ENCODE results near the gene SETD6. TPM values are rescaled to one million over a fixed set of nuclear protein-coding genes. Genes with fewer than 3 reads are reported as not detected.
"Not testable (repeated sequence)": the region's sequence is repeated elsewhere in the genome, so short reads cannot be mapped to it uniquely, and the experiment has no call there.

Gene SETD6
- total RNA-seq, 2 experiments from 2014 or later = 12.6 to 17.8 TPM

DNA sequence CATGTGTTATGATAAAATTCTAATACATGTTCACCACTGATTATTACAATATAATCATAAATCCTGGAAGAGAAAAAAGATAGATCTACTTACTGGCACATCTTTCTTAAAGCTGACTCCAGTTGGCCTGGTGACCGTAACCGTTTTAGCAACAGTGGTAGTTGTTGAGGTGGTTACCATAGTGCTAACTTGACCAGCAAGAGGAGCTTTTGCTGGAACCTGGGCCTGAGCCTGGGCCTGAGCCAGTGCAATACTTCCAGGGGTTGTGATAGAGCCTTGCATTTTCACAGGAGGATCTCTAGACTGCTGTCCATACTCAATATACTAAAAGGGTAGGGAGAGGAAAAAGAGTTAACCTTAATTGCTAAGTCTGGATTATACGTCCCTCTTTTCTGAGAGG, 36.2 kb downstream of the SETD6 start:
- ATAC-seq (no peak), DNase-seq (no peak)
- Mint-ChIP-seq H3K9me3 (ENCODE audit: low read depth) (no peaks in the 10 kb centered on the region), H3K27me3 (no peaks in the 10 kb centered on the region), H3K27ac (no peak overlapping the region), H3K36me3 (peaks cover 53% of the 10 kb centered on the region), H3K4me3 (no peak overlapping the region), H3K4me1 (no peaks in the 10 kb centered on the region)
- CTCF ChIA-PET = no interaction called here

DNA sequence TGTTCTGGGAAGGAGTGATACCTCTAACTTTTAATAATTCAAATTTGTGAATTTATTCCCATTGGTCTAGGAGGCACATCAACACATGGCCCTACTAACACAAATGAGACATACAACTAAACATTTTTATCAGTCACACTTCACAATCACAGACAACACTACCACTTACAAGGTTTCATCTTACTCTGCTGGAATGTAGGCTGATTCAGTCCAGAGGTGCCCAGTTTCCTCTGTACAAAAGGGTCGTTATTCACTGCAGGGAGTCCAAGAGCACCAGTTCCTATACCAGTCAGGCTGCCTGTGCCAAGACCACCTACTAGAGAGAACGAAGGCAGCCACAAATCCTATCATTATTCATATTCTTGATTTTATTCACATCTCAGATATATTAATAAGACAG, 41.4 kb downstream of the SETD6 start:
- Mint-ChIP-seq H3K4me1 (no peaks in the 10 kb centered on the region), H3K27me3 (no peaks in the 10 kb centered on the region), H3K36me3 (peaks cover 37% of the 10 kb centered on the region), H3K4me3 (no peak overlapping the region), H3K9me3 (ENCODE audit: low read depth) (no peaks in the 10 kb centered on the region), H3K27ac (no peak overlapping the region)
- CTCF ChIA-PET = no interaction called here
- DNase-seq (no peak), ATAC-seq (no peak)

DNA sequence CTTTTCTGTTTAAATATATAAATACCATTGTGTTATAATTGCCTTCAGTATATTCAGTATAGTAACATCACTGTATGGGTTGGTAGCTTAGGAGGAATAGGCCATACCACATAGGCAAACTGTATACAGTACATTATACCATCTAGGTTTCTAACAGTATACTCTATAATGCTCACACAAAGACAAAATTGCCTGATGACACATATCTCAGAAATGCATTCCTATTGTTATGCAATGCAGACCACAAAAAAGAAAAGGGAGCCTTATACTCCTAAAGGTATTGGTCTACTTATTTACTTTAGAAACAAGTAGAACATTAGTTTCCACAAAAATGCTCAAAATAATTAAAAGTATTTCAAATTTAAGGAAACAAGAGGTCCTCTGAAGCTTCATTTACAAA, 47.9 kb downstream of the SETD6 start:
- Mint-ChIP-seq H3K9me3 (ENCODE audit: low read depth) (no peaks in the 10 kb centered on the region), H3K4me1 (no peaks in the 10 kb centered on the region), H3K4me3 (no peak overlapping the region), H3K36me3 (peaks cover 44% of the 10 kb centered on the region), H3K27ac (no peak overlapping the region), H3K27me3 (no peaks in the 10 kb centered on the region)
- DNase-seq (no peak), ATAC-seq (no peak)
- CTCF ChIA-PET = interaction anchor here (0.5 kb wide), 1 partner anchor 97 kb away, joined by 3 read pairs; no protein-coding TSS in a partner anchor

DNA sequence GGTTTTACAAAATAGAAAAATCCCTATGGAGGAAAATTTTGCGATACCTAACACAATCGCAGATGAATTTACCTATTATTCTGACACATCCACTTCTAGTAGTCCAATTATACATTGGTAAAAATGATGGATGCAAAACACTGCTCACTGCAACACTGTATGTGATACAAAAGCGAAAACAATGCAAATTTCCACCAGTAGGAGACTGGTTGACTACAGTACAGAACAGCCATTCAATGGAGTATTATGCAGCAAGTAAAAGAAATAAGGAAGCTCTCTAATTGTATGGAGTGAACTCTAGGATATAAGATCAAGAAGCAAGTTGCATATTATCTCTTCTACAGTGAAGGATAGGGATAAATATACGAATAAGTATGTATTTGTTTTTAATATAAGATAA, 48.5 kb downstream of the SETD6 start:
- H3K36me3 Mint-ChIP-seq = peaks cover 42% of the 10 kb centered on the region

DNA sequence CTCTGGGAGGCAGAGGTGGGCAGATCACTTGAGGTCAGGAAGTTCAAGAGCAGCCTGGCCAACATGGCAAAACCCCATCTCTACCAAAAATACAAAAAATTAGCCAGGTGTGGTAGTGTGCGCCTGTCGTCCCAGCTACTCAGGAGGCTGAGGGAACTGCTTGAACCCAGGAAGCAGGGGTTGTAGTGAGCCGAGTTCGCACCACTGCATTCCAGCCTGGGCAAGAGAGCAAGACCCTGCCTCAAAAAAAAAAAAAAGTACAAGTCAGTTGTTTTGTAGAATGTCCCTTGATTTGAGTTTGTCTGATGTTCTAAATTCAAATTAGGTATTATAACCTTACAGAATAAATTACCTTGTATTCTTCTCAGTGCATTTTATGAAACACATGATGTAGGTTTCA, 50.4 kb downstream of the SETD6 start:
- H3K4me3 Mint-ChIP-seq; DNase-seq; H3K27ac Mint-ChIP-seq; CTCF ChIA-PET; H3K4me1 Mint-ChIP-seq; H3K27me3 Mint-ChIP-seq; ATAC-seq; H3K9me3 Mint-ChIP-seq (ENCODE audit: low read depth): not testable (repeated sequence)
- peaks cover 56% of the 10 kb centered on the region for H3K36me3 Mint-ChIP-seq

More for the DNA sequence above, 48.5 kb downstream of the SETD6 start:
- Mint-ChIP-seq H3K27ac (peak overlapping the region; percentile 49), H3K4me1 (no peaks in the 10 kb centered on the region), H3K4me3 (no peak overlapping the region), H3K9me3 (ENCODE audit: low read depth) (no peaks in the 10 kb centered on the region), H3K27me3 (no peaks in the 10 kb centered on the region)
- CTCF ChIA-PET = no interaction called here
- DNase-seq (no peak), ATAC-seq (no peak)

Other genes starting within 250 kb of the SETD6 start
- gene PRSS54, start 220.5 kb upstream of the SETD6 start, total RNA-seq = not detected
- gene GINS3, start 123.0 kb upstream of the SETD6 start, total RNA-seq = 10 to 100 TPM; 15.6 to 19.2 TPM
- gene NDRG4, start 15.4 kb upstream of the SETD6 start, total RNA-seq = 1 to 10 TPM; 1.6 to 2.5 TPM
- gene CNOT1, start 114.3 kb downstream of the SETD6 start, total RNA-seq = 100 to 1,000 TPM; 268 to 273 TPM
- gene SLC38A7, start 169.3 kb downstream of the SETD6 start, total RNA-seq = 10 to 100 TPM; 10.4 to 12.3 TPM
- 100 to 1,000 TPM in 1 of 2 experiments, 10 to 100 TPM in 1; 83.6 to 102 TPM for gene GOT2, start 218.8 kb downstream of the SETD6 start, total RNA-seq

Data from activated CD8-positive, alpha-beta memory T cell treated with anti-CD3 and anti-CD28 coated beads, Interleukin-2, amount 10 ng/mL, durations not matched to agents 7 days and 5 days (primary cell).